Stimulated activated CD8-positive, alpha-beta memory T cell treated with anti-CD3 and anti-CD28 coated beads, Interleukin-4, amount 100 ng/mL, for 4 hours (primary cell): Measurements from ENCODE around the gene NFIB.

ENCODE experiments used
- DNase-seq, 2 donors: peaks; one replicate each; pipeline ENCODE4 v3.0.0-alpha.2; 2020; ENCODE audit warnings: low read depth in 2 of 2, low spot score in 1 of 2

The NFIB gene

GRCh38 chr9:14119694-14120514 is 194.0 kb downstream of the NFIB start:
- no peak for DNase-seq

- no peak for DNase-seq
Observed at GRCh38 chr9:14112226-14112625, 201.7 kb downstream of the NFIB start.

- no peak for DNase-seq
Observed at GRCh38 chr9:14111696-14112095, 202.2 kb downstream of the NFIB start.

- no peak for DNase-seq
Observed at GRCh38 chr9:14107977-14108376, 206.0 kb downstream of the NFIB start.

- no peak for DNase-seq
Observed at GRCh38 chr9:14107495-14107894, 206.4 kb downstream of the NFIB start.

- no peak for DNase-seq
Observed at GRCh38 chr9:14106699-14107098, 207.2 kb downstream of the NFIB start.

GRCh38 chr9:14104496-14104895 is 209.4 kb downstream of the NFIB start:
- no peak for DNase-seq

- DNase-seq, result no peak
Observed at GRCh38 chr9:14103115-14103514, 210.8 kb downstream of the NFIB start.

- no peak for DNase-seq
Observed at GRCh38 chr9:14099737-14100136, 214.2 kb downstream of the NFIB start.

GRCh38 chr9:14098486-14099180 is 215.3 kb downstream of the NFIB start:
- no peak for DNase-seq

- DNase-seq, result no peak
Observed at GRCh38 chr9:14097666-14098415, 216.1 kb downstream of the NFIB start.

GRCh38 chr9:14097215-14097614 is 216.7 kb downstream of the NFIB start:
- DNase-seq, result no peak

- no peak for DNase-seq
Observed at GRCh38 chr9:14096258-14096922, 217.6 kb downstream of the NFIB start.

GRCh38 chr9:14095277-14095676 is 218.7 kb downstream of the NFIB start:
- no peak for DNase-seq

GRCh38 chr9:14094491-14094890 is 219.4 kb downstream of the NFIB start:
- no peak for DNase-seq

- no peak for DNase-seq
Observed at GRCh38 chr9:14092344-14092743, 221.6 kb downstream of the NFIB start.

GRCh38 chr9:14089051-14089803 is 224.7 kb downstream of the NFIB start:
- DNase-seq, result no peak

- DNase-seq, result no peak
Observed at GRCh38 chr9:14087576-14087975, 226.4 kb downstream of the NFIB start.

- no peak for DNase-seq
Observed at GRCh38 chr9:14086495-14086894, 227.4 kb downstream of the NFIB start.

- DNase-seq, result no peak
Observed at GRCh38 chr9:14085810-14086209, 228.1 kb downstream of the NFIB start.

GRCh38 chr9:14084867-14085266 is 229.1 kb downstream of the NFIB start:
- DNase-seq, result no peak
